ENCODE data around the gene SHB. TPM values are rescaled to one million over a fixed set of nuclear protein-coding genes. Genes with fewer than 3 reads are reported as not detected.

Gene SHB
- total RNA-seq, 1 donor from 2014 or later, result 20.9 TPM

- Histone ChIP-seq H3K36me3 (no peaks in the 10 kb centered on the region), H3K4me1 (peaks cover 19% of the 10 kb centered on the region)
- TF ChIP-seq CTCF (IDR thresholded peaks at IDR 0.05), result no peak
- no peak for TF ChIP-seq POLR2AphosphoS5 (IDR thresholded peaks at IDR 0.05; ENCODE audit: insufficient read depth in 1 of 2, low read depth in 1 of 2)
- no peak for TF ChIP-seq POLR2A (IDR thresholded peaks at IDR 0.05)
These were observed 14.4 kb downstream of the SHB start for GRCh38 chr9:38054653-38055052.

GRCh38 chr9:38053697-38054461 is 15.1 kb downstream of the SHB start:
- Histone ChIP-seq H3K4me1 (peaks cover 18% of the 10 kb centered on the region), H3K27me3 (no peaks in the 10 kb centered on the region), H3K36me3 (no peaks in the 10 kb centered on the region), H3K4me3 (no peak overlapping the region), H3K9me3 (no peaks in the 10 kb centered on the region), H3K27ac (no peak overlapping the region)
- DNase-seq (ENCODE audit: extremely low spot score in 2 of 2), result no peak
- TF ChIP-seq POLR2AphosphoS5 (IDR thresholded peaks at IDR 0.05; ENCODE audit: insufficient read depth in 1 of 2, low read depth in 1 of 2) (no peak), POLR2A (IDR thresholded peaks at IDR 0.05) (no peak), CTCF (IDR thresholded peaks at IDR 0.05) (no peak)
- intact Hi-C loops (cut with DNase I), result no loop called here

More at GRCh38 chr9:38054653-38055052, 14.4 kb downstream of the SHB start:
- intact Hi-C loops (cut with DNase I), result no loop called here
- Histone ChIP-seq H3K27me3 (no peaks in the 10 kb centered on the region), H3K4me3 (no peak overlapping the region), H3K9me3 (no peaks in the 10 kb centered on the region), H3K27ac (no peak overlapping the region)
- DNase-seq (ENCODE audit: extremely low spot score in 2 of 2), result no peak

GRCh38 chr9:38051780-38052546 is 17.1 kb downstream of the SHB start:
- no peak for DNase-seq (ENCODE audit: extremely low spot score in 2 of 2)
- Histone ChIP-seq H3K27ac (no peak overlapping the region), H3K9me3 (no peaks in the 10 kb centered on the region), H3K4me1 (peaks cover 18% of the 10 kb centered on the region), H3K4me3 (no peak overlapping the region), H3K36me3 (no peaks in the 10 kb centered on the region), H3K27me3 (no peaks in the 10 kb centered on the region)
- intact Hi-C loops (cut with DNase I), result no loop called here
- no peak for TF ChIP-seq POLR2AphosphoS5 (IDR thresholded peaks at IDR 0.05; ENCODE audit: insufficient read depth in 1 of 2, low read depth in 1 of 2)
- no peak for TF ChIP-seq CTCF (IDR thresholded peaks at IDR 0.05)
- no peak for TF ChIP-seq POLR2A (IDR thresholded peaks at IDR 0.05)

GRCh38 chr9:38048316-38048969 is 20.6 kb downstream of the SHB start:
- Histone ChIP-seq H3K4me3 (no peak overlapping the region), H3K27ac (no peak overlapping the region), H3K4me1 (peaks cover 40% of the 10 kb centered on the region), H3K36me3 (no peaks in the 10 kb centered on the region), H3K27me3 (no peaks in the 10 kb centered on the region), H3K9me3 (no peaks in the 10 kb centered on the region)
- no peak for DNase-seq (ENCODE audit: extremely low spot score in 2 of 2)
- intact Hi-C loops (cut with DNase I), result no loop called here
- no peak for TF ChIP-seq CTCF (IDR thresholded peaks at IDR 0.05)
- no peak for TF ChIP-seq POLR2AphosphoS5 (IDR thresholded peaks at IDR 0.05; ENCODE audit: insufficient read depth in 1 of 2, low read depth in 1 of 2)
- no peak for TF ChIP-seq POLR2A (IDR thresholded peaks at IDR 0.05)
